DOHH2 (cell line): ENCODE measurements around the gene EHBP1L1.

Experiments
- EZH2phosphoT487 ChIP-seq: fragments of 200-600 bp; sonication (generic); IDR thresholded peaks from 2 replicates; pipeline ENCODE4 v1.6.1; 2017; ENCODE audit warnings: borderline replicate concordance, mild to moderate bottlenecking, antibody characterized with exemption, low read length, moderate library complexity, mixed read lengths
- TF ChIP-seq, protein P1 (sequence below): fragments of 200-600 bp; sonication (generic); IDR thresholded peaks from one replicate; pipeline ENCODE4 v1.5.1; 2014; ENCODE audit warnings: antibody characterized with exemption, mild to moderate bottlenecking, low read depth, low read length; ENCODE audit not compliant: poor library complexity, severe bottlenecking

DNA sequence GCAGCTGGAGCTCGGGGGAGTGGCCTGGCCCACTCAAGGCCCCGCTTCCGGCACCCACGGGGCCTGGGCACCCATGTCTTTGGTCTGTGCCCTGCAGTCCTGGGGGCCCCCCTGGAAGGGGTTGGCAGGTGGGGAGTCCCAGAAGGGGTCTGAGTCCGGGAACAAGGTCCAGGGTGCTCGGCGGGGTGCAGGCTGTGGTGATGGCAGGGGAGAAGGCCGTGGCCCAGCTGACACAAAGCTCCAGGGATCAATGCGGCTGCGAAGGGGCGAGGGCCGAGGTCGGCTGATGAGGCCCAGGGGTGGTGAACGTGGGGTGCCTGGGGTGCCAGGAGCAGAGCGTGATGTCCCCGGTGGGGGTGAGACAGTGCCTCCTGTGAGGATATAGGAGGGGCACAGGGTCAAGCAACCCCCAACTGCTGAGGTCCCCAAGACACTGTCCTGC is 22.4 kb downstream of the EHBP1L1 start:
- TF ChIP-seq, protein P1, sequence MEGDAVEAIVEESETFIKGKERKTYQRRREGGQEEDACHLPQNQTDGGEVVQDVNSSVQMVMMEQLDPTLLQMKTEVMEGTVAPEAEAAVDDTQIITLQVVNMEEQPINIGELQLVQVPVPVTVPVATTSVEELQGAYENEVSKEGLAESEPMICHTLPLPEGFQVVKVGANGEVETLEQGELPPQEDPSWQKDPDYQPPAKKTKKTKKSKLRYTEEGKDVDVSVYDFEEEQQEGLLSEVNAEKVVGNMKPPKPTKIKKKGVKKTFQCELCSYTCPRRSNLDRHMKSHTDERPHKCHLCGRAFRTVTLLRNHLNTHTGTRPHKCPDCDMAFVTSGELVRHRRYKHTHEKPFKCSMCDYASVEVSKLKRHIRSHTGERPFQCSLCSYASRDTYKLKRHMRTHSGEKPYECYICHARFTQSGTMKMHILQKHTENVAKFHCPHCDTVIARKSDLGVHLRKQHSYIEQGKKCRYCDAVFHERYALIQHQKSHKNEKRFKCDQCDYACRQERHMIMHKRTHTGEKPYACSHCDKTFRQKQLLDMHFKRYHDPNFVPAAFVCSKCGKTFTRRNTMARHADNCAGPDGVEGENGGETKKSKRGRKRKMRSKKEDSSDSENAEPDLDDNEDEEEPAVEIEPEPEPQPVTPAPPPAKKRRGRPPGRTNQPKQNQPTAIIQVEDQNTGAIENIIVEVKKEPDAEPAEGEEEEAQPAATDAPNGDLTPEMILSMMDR: no peak
- TF ChIP-seq EZH2phosphoT487: no peak
